H1 (cell line): ENCODE measurements around the gene EPB41L2. TPM values are rescaled to one million over a fixed set of nuclear protein-coding genes. Genes with fewer than 3 reads are reported as not detected.

ENCODE experiments used
- CTCF ChIA-PET: fragments of 300-600 bp; sonication (Branson Sonifier 250); formaldehyde crosslinking; loops from one replicate; lab custom pipeline; 2021; ENCODE audit not compliant: partially characterized antibody; lab: Charles Lee
- POLR2A ChIA-PET: fragments of 300-600 bp; sonication (Branson Sonifier 250); formaldehyde crosslinking; loops from one replicate; lab custom pipeline; 2021; ENCODE audit warnings: inconsistent platforms; ENCODE audit not compliant: partially characterized antibody; lab: Charles Lee
- DNase-seq, 2 experiments: peaks; one replicate each; pipeline versions ENCODE4 v3.0.0 to v3.0.0-alpha.2; 2010 to 2022; ENCODE audit warnings: low spot score in 2 of 2, low read depth in 1 of 2, mixed read lengths in 1 of 2
- FAIRE-seq: peaks from 2 replicates; lab custom pipeline; 2011; peaks lifted over from hg19 to GRCh38; lab: Jason Lieb, UNC
- H2AFZ ChIP-seq: 2 replicates; pipeline ENCODE4 v1.8.1; 2012; ENCODE audit warnings: low read length, inconsistent platforms
- H2AK5ac ChIP-seq: 2 replicates; pipeline ENCODE4 v1.6.1; 2013; ENCODE audit warnings: low read depth, low read length
- H2BK120ac ChIP-seq: replicated peaks from 2 replicates; pipeline ENCODE3; 2013; ENCODE audit warnings: low read depth, low read length, inconsistent platforms
- H2BK12ac ChIP-seq: 2 replicates; pipeline ENCODE4 v1.6.1; 2013; ENCODE audit warnings: low read depth, low read length
- H2BK15ac ChIP-seq: 2 replicates; pipeline ENCODE4 v1.6.1; 2013; ENCODE audit warnings: low read length
- H2BK20ac ChIP-seq: 2 replicates; pipeline ENCODE4 v1.6.1; 2013; ENCODE audit warnings: low read length
- H2BK5ac ChIP-seq: 2 replicates; pipeline ENCODE4 v1.6.1; 2013; ENCODE audit warnings: low read depth, low read length
- H3K14ac ChIP-seq: 2 replicates; pipeline ENCODE4 v1.6.1; 2013; ENCODE audit warnings: inconsistent platforms; ENCODE audit not compliant: insufficient read length
- H3K18ac ChIP-seq: 2 replicates; pipeline ENCODE4 v1.6.1; 2013; ENCODE audit warnings: low read length; ENCODE audit errors: extremely low read depth
- H3K23ac ChIP-seq: 2 replicates; pipeline ENCODE4 v1.6.1; 2013; ENCODE audit warnings: inconsistent platforms; ENCODE audit not compliant: insufficient read length
- H3K23me2 ChIP-seq: 2 replicates; pipeline ENCODE4 v1.6.1; 2013; ENCODE audit warnings: low read depth, low read length
- H3K27ac ChIP-seq: 2 replicates; pipeline ENCODE4 v1.6.1; 2011; ENCODE audit warnings: low read depth, low read length, inconsistent platforms
- H3K27me3 ChIP-seq, 4 experiments: replicated peaks in 1 of 4; 1 replicate in 1 of 4; 2 replicates in 3 of 4; pipeline versions ENCODE4 v1.6.1 to v1.8.1; 2011 to 2013; ENCODE audit warnings: low read length in 3 of 4, mild to moderate bottlenecking in 3 of 4, inconsistent platforms in 2 of 4, mixed read lengths in 2 of 4, moderate library complexity in 1 of 4; ENCODE audit not compliant: control insufficient read depth in 3 of 4, insufficient read depth in 3 of 4; ENCODE audit errors: extremely low read depth in 1 of 4
- H3K36me3 ChIP-seq, 4 experiments: 2 replicates each; pipeline versions ENCODE4 v1.6.1 to v1.8.1; 2011 to 2013; ENCODE audit warnings: mild to moderate bottlenecking in 4 of 4, low read length in 3 of 4, moderate library complexity in 2 of 4, control low read depth in 1 of 4, inconsistent platforms in 1 of 4; ENCODE audit not compliant: insufficient read depth in 4 of 4, control insufficient read depth in 2 of 4
- H3K4ac ChIP-seq: replicated peaks from 2 replicates; pipeline ENCODE3; 2013; ENCODE audit warnings: low read length, low read depth, mixed read lengths, inconsistent platforms; ENCODE audit not compliant: insufficient read length
- H3K4me1 ChIP-seq, 4 experiments: replicated peaks in 1 of 4; 1 replicate in 1 of 4; 2 replicates in 3 of 4; pipeline versions ENCODE4 v1.6.1 to v1.8.1; 2011 to 2013; ENCODE audit warnings: low read length in 3 of 4, inconsistent platforms in 2 of 4, mixed read lengths in 1 of 4; ENCODE audit not compliant: insufficient read depth in 4 of 4, control insufficient read depth in 3 of 4
- H3K4me2 ChIP-seq, 2 experiments: 2 replicates each; pipeline versions ENCODE4 v1.6.1 to v1.8.1; 2011 to 2013; ENCODE audit warnings: low read depth in 2 of 2, low read length in 2 of 2, control low read depth in 1 of 2, inconsistent platforms in 1 of 2, mild to moderate bottlenecking in 1 of 2; ENCODE audit not compliant: insufficient read depth in 1 of 2
- H3K4me3 ChIP-seq, 4 experiments: fragments of 200-600, 300-600 bp in 1 of 4; sonication (generic), shearing (Covaris generic), sonication (Bioruptor Twin) in 1 of 4; 2 replicates each; pipeline versions ENCODE4 v1.5.1 to v1.8.1; 2011 to 2016; ENCODE audit warnings: low read length in 4 of 4, low read depth in 3 of 4, control low read depth in 2 of 4, inconsistent platforms in 2 of 4, mild to moderate bottlenecking in 2 of 4, mixed read lengths in 1 of 4, moderate library complexity in 1 of 4; ENCODE audit not compliant: insufficient read depth in 2 of 4; ENCODE audit errors: extremely low read depth in 1 of 4
- H3K56ac ChIP-seq: replicated peaks from 2 replicates; pipeline ENCODE3; 2013; ENCODE audit warnings: low read depth, mild to moderate bottlenecking, mixed read lengths, low read length, inconsistent platforms; ENCODE audit not compliant: insufficient read length
- H3K79me1 ChIP-seq: 2 replicates; pipeline ENCODE4 v1.6.1; 2013; ENCODE audit warnings: low read depth, low read length, control low read depth
- H3K79me2 ChIP-seq, 2 experiments: 2 replicates each; pipeline versions ENCODE4 v1.6.1 to v1.8.1; 2012 to 2013; ENCODE audit warnings: low read length in 2 of 2, mild to moderate bottlenecking in 2 of 2, inconsistent platforms in 1 of 2; ENCODE audit not compliant: insufficient read depth in 2 of 2, control insufficient read depth in 1 of 2
- H3K9ac ChIP-seq, 4 experiments: replicated peaks in 1 of 4; 1 replicate in 1 of 4; 2 replicates in 3 of 4; pipeline versions ENCODE4 v1.6.1 to v1.8.1; 2011 to 2013; ENCODE audit warnings: low read depth in 3 of 4, low read length in 3 of 4, control low read depth in 2 of 4, mild to moderate bottlenecking in 2 of 4, moderate library complexity in 2 of 4, inconsistent platforms in 1 of 4; ENCODE audit errors: extremely low read depth in 1 of 4
- H3K9me3 ChIP-seq, 2 experiments: 2 replicates each; pipeline versions ENCODE4 v1.6.1 to v1.8.1; 2012 to 2013; ENCODE audit warnings: mild to moderate bottlenecking in 2 of 2, moderate library complexity in 2 of 2, control low read depth in 1 of 2, inconsistent platforms in 1 of 2, low read depth in 1 of 2, low read length in 1 of 2, mixed read lengths in 1 of 2; ENCODE audit not compliant: insufficient read depth in 2 of 2
- H4K20me1 ChIP-seq, 2 experiments: replicated peaks in 1 of 2; 2 replicates each; pipeline versions ENCODE3 to v1.8.1; 2011 to 2013; ENCODE audit warnings: inconsistent platforms in 2 of 2, low read length in 2 of 2, mild to moderate bottlenecking in 1 of 2; ENCODE audit not compliant: insufficient read depth in 2 of 2, control insufficient read depth in 1 of 2
- H4K5ac ChIP-seq: 2 replicates; pipeline ENCODE4 v1.6.1; 2013; ENCODE audit warnings: low read length, low read depth, mixed read lengths, inconsistent platforms; ENCODE audit not compliant: insufficient read length
- H4K8ac ChIP-seq: 2 replicates; pipeline ENCODE4 v1.8.0; 2013; ENCODE audit warnings: mild to moderate bottlenecking, moderate library complexity, low read length, inconsistent platforms; ENCODE audit not compliant: insufficient read depth; ENCODE audit errors: extremely low read depth
- H4K91ac ChIP-seq: replicated peaks from 2 replicates; pipeline ENCODE3; 2013; ENCODE audit warnings: low read length, mixed read lengths, inconsistent platforms; ENCODE audit not compliant: insufficient read length
- ATF2 ChIP-seq: IDR thresholded peaks from 2 replicates; pipeline ENCODE4 v1.6.1; 2012; ENCODE audit warnings: low read length, inconsistent platforms
- BACH1 ChIP-seq: IDR thresholded peaks from 2 replicates; pipeline ENCODE4 v1.6.1; 2012; ENCODE audit warnings: low read length, improper control_type of control experiment
- CTBP2 ChIP-seq: IDR thresholded peaks from 2 replicates; pipeline ENCODE4 v1.7.0; 2011; ENCODE audit warnings: borderline replicate concordance, mild to moderate bottlenecking, moderate library complexity, mixed read lengths, low read length; ENCODE audit not compliant: insufficient read depth, insufficient read length
- EGR1 ChIP-seq: IDR thresholded peaks from 2 replicates; pipeline ENCODE4 v1.6.1; 2011; ENCODE audit warnings: low read depth, low read length, borderline replicate concordance
- GTF2F1 ChIP-seq: IDR thresholded peaks from 2 replicates; pipeline ENCODE4 v1.6.1; 2012; ENCODE audit warnings: low read depth, low read length, improper control_type of control experiment, borderline replicate concordance
- JUND ChIP-seq: IDR thresholded peaks from 2 replicates; pipeline ENCODE4 v1.6.1; 2011; ENCODE audit warnings: mild to moderate bottlenecking, improper control_type of control experiment, low read length
- MAFK ChIP-seq: IDR thresholded peaks from 2 replicates; pipeline ENCODE4 v1.6.1; 2012; ENCODE audit warnings: low read depth, mild to moderate bottlenecking, improper control_type of control experiment, low read length
- POLR2AphosphoS5 ChIP-seq: IDR thresholded peaks from 2 replicates; pipeline ENCODE4 v1.6.1; 2011; ENCODE audit warnings: low read depth, low read length
- SAP30 ChIP-seq: fragments of 300-600 bp; sonication (generic); IDR thresholded peaks from 2 replicates; pipeline ENCODE4 v1.7.1; 2012; ENCODE audit warnings: low read length, moderate library complexity, mild to moderate bottlenecking, inconsistent platforms; ENCODE audit not compliant: insufficient read depth, insufficient replicate concordance
- SRF ChIP-seq: IDR thresholded peaks from 2 replicates; pipeline ENCODE4 v1.6.1; 2011; ENCODE audit warnings: mild to moderate bottlenecking, low read depth, low read length, moderate library complexity
- TAF7 ChIP-seq: optimal IDR thresholded peaks from 2 replicates; pipeline ENCODE3; 2011; ENCODE audit warnings: low read depth, mild to moderate bottlenecking, inconsistent platforms, low read length, moderate library complexity, borderline replicate concordance
- TEAD4 ChIP-seq: IDR thresholded peaks from 2 replicates; pipeline ENCODE4 v1.6.1; 2012; ENCODE audit warnings: low read depth, low read length, inconsistent platforms, mixed read lengths
- WGBS, 2 experiments: shearing (Covaris generic) in 1 of 2; methylation state at CpG; one replicate each; pipeline versions ENCODE4 v1.1.6 to v1.1.7; 2013 to 2015; ENCODE audit warnings: low lambda C conversion rate in 2 of 2, mixed read lengths in 2 of 2, inconsistent platforms in 1 of 2, low coverage in 1 of 2, missing lambda C conversion rate in 1 of 2; ENCODE audit not compliant: insufficient replicate concordance in 2 of 2, insufficient coverage in 1 of 2, insufficient read length in 1 of 2; ENCODE audit errors: extremely low coverage in 1 of 2, missing lambda C conversion rate in 1 of 2; 5-methylcytosine and 5-hydroxymethylcytosine counted together
- polyA plus RNA-seq, 7 experiments: library from polyadenylated mRNA; depleted of rRNA in 3 of 7; stranded (reverse) in 5 of 7; unstranded in 2 of 7; fragments of >200 nt in 5 of 7; fragments of 200-250 nt in 2 of 7; gene quantifications; 1 replicate in 5 of 7; 2 replicates in 1 of 7; 4 replicates in 1 of 7; pipeline versions ENCODE4 v1.2.1 to v1.2.3, GENCODE V29; 2011 to 2013; ENCODE audit warnings: missing spikeins in 2 of 7, mixed read lengths in 2 of 7
- total RNA-seq: library from RNA; stranded (reverse); fragmentation: NEBNext Ultra II Directional; extraction: Animal tissue kit (Norgen Biotek cat#: 25700); gene quantifications from 2 replicates; pipeline ENCODE4 v1.2.1, GENCODE V29; 2021

The EPB41L2 gene
- total and polyA plus RNA-seq, 2 of the 8 experiments (the other 6 are each of a cell fraction or from before 2014, with no cell fraction given) = 22.5 to 123 TPM

GRCh38 chr6:130893277-130893676 lies 169.8 kb downstream of the EPB41L2 start:
- Histone ChIP-seq H3K4me3 (no peak overlapping the region), H2BK120ac (no peak overlapping the region), H3K4ac (no peak overlapping the region), H3K27me3 (no peaks in the 10 kb centered on the region), H4K8ac (no peak overlapping the region), H3K27ac (no peak overlapping the region), H3K4me1 (no peaks in the 10 kb centered on the region), H2BK15ac (no peak overlapping the region), H3K36me3 (peaks cover 0 to 6% (median 3%) of the 10 kb centered on the region in 4 experiments; a peak in 6 of 8 replicates), H2BK5ac (no peak overlapping the region; the same call in 1 of the 2 replicates), H4K91ac (no peak overlapping the region), H3K18ac (no peak overlapping the region), H4K5ac (no peak overlapping the region), H3K9me3 (no peaks in the 10 kb centered on the region), H2BK20ac (no peak overlapping the region), H2AFZ (no peak overlapping the region), H3K4me2 (no peak overlapping the region), H3K79me2 (no peaks in the 10 kb centered on the region), H3K23ac (no peak overlapping the region), H2AK5ac (no peak overlapping the region), H3K56ac (no peak overlapping the region), H3K14ac (no peak overlapping the region), H2BK12ac (no peak overlapping the region), H3K79me1 (no peaks in the 10 kb centered on the region), H3K9ac (no peak overlapping the region), H3K23me2 (no peaks in the 10 kb centered on the region), H4K20me1 (no peaks in the 10 kb centered on the region)
- CTCF ChIA-PET = interaction anchor here (1.8 to 2.4 kb wide), 3 partner anchors 8 to 223 kb away, joined by 5 to 11 read pairs (median 10); no protein-coding TSS in a partner anchor
- POLR2A ChIA-PET = no interaction called here
- 77% methylated on average over 2 of the region's 2 CpGs; no CpG with 5 or more reads in 1 of the 2 experiments for WGBS, 2 experiments
- FAIRE-seq = no peak
- DNase-seq = no peak
- TF ChIP-seq TEAD4 = no peak
- no peak for TF ChIP-seq SRF
- no peak for TF ChIP-seq EGR1
- no peak for TF ChIP-seq MAFK
- no peak for TF ChIP-seq ATF2
- no peak for TF ChIP-seq BACH1
- TF ChIP-seq JUND = no peak
- no peak for TF ChIP-seq CTBP2
- TF ChIP-seq POLR2AphosphoS5 = no peak
- no peak for TF ChIP-seq GTF2F1
- no peak for TF ChIP-seq SAP30
- TF ChIP-seq TAF7 = no peak
